ENCODE results near the gene MRPS27. TPM values are rescaled to one million over a fixed set of nuclear protein-coding genes. Genes with fewer than 3 reads are reported as not detected.
A peak's percentile ranks its signal among the peaks of the same experiment; 100 is the strongest.

Gene MRPS27
- total RNA-seq, 4 donors from 2014 or later = 45.9 to 214 (median 68.6) TPM

- peaks cover 7 to 15% of the 10 kb centered on the region in 2 donors for H3K4me1 ChIP-seq
- peak overlapping the region in 1 of 2 donors; percentile 89 for H3K27ac ChIP-seq
- TF ChIP-seq POLR2A (IDR thresholded peaks at IDR 0.05) (no peak), CTCF (IDR thresholded peaks at IDR 0.05) (no peak)
- no peaks in the 10 kb centered on the region for H3K9me3 ChIP-seq
- no peaks in the 10 kb centered on the region for H3K27me3 ChIP-seq
- no peak for DNase-seq
- no peak overlapping the region for H3K4me3 ChIP-seq
- no peaks in the 10 kb centered on the region for H3K36me3 ChIP-seq
- intact Hi-C loops (cut with DNase I; ENCODE audit: low total_unique reads) = no loop called here
These were observed 76.3 kb downstream of the MRPS27 start for GRCh38 chr5:72243706-72244105.

GRCh38 chr5:72242796-72243475 lies 77.1 kb downstream of the MRPS27 start:
- Histone ChIP-seq H3K4me3 (no peak overlapping the region), H3K9me3 (no peaks in the 10 kb centered on the region), H3K27ac (no peak overlapping the region), H3K36me3 (no peaks in the 10 kb centered on the region), H3K27me3 (no peaks in the 10 kb centered on the region), H3K4me1 (peaks cover 7 to 15% of the 10 kb centered on the region in 2 donors)
- DNase-seq = no peak
- intact Hi-C loops (cut with DNase I; ENCODE audit: low total_unique reads) = no loop called here
- no peak for TF ChIP-seq CTCF (IDR thresholded peaks at IDR 0.05)
- TF ChIP-seq POLR2A (IDR thresholded peaks at IDR 0.05) = no peak

GRCh38 chr5:72241346-72242003 lies 78.6 kb downstream of the MRPS27 start:
- no peaks in the 10 kb centered on the region for H3K27me3 ChIP-seq
- intact Hi-C loops (cut with DNase I; ENCODE audit: low total_unique reads) = no loop called here
- H3K4me1 ChIP-seq = peaks cover 7% of the 10 kb centered on the region in 2 donors
- H3K4me3 ChIP-seq = no peak overlapping the region
- no peak for DNase-seq
- H3K27ac ChIP-seq = no peak overlapping the region
- no peaks in the 10 kb centered on the region for H3K36me3 ChIP-seq
- no peaks in the 10 kb centered on the region for H3K9me3 ChIP-seq
- TF ChIP-seq CTCF (IDR thresholded peaks at IDR 0.05) (no peak), POLR2A (IDR thresholded peaks at IDR 0.05) (no peak)

GRCh38 chr5:72238712-72239445 lies 81.2 kb downstream of the MRPS27 start:
- Histone ChIP-seq H3K4me3 (no peak overlapping the region), H3K4me1 (peaks cover 0 to 7% of the 10 kb centered on the region in 2 donors), H3K27me3 (no peaks in the 10 kb centered on the region), H3K9me3 (no peaks in the 10 kb centered on the region), H3K27ac (no peak overlapping the region), H3K36me3 (no peaks in the 10 kb centered on the region)
- TF ChIP-seq POLR2A (IDR thresholded peaks at IDR 0.05) = no peak
- TF ChIP-seq CTCF (IDR thresholded peaks at IDR 0.05) = no peak
- intact Hi-C loops (cut with DNase I; ENCODE audit: low total_unique reads) = no loop called here
- no peak for DNase-seq

- Histone ChIP-seq H3K4me1 (peaks cover 0 to 7% of the 10 kb centered on the region in 2 donors), H3K4me3 (no peak overlapping the region)
- no peak for TF ChIP-seq CTCF (IDR thresholded peaks at IDR 0.05)
- no peak for TF ChIP-seq POLR2A (IDR thresholded peaks at IDR 0.05)
These were observed 82.2 kb downstream of the MRPS27 start for GRCh38 chr5:72237879-72238278.

More at GRCh38 chr5:72237879-72238278, 82.2 kb downstream of the MRPS27 start:
- no peak for DNase-seq
- Histone ChIP-seq H3K27me3 (no peaks in the 10 kb centered on the region), H3K36me3 (no peaks in the 10 kb centered on the region), H3K9me3 (no peaks in the 10 kb centered on the region), H3K27ac (no peak overlapping the region)
- intact Hi-C loops (cut with DNase I; ENCODE audit: low total_unique reads) = no loop called here
